Activated T-cell treated with anti-CD3 and anti-CD28 coated beads for 4 hours (primary cell): Measurements from ENCODE around the gene PPP2R2C.

Experiments
- DNase-seq: peaks from one replicate; pipeline ENCODE4 v3.0.0-alpha.2; 2020

The PPP2R2C gene

GRCh38 chr4:6446538-6447451 lies 25.6 kb downstream of the PPP2R2C start:
- DNase-seq: no peak

- no peak for DNase-seq
Measured at GRCh38 chr4:6446130-6446482, 26.3 kb downstream of the PPP2R2C start.

GRCh38 chr4:6445403-6446129 lies 26.8 kb downstream of the PPP2R2C start:
- no peak for DNase-seq

DNA sequence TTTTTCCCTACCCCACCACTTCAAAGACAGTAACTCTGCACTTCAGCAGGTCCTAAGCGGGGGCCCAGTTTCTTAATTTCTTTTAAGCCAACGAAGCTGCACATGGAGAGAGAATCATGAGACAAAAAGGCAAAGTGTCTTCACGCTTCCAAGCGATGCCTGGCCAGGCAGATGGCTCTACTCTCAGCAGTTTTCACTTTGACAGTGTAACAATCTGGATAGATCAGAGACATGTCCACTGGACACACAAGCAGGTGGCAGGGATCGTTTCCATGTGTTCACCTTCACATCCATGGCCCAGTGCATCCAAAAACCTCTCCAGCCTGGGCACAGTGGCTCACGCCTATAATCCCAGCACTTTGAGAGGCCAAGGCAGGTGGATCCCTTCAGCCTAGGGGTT lies 27.8 kb downstream of the PPP2R2C start:
- DNase-seq: no peak

DNA sequence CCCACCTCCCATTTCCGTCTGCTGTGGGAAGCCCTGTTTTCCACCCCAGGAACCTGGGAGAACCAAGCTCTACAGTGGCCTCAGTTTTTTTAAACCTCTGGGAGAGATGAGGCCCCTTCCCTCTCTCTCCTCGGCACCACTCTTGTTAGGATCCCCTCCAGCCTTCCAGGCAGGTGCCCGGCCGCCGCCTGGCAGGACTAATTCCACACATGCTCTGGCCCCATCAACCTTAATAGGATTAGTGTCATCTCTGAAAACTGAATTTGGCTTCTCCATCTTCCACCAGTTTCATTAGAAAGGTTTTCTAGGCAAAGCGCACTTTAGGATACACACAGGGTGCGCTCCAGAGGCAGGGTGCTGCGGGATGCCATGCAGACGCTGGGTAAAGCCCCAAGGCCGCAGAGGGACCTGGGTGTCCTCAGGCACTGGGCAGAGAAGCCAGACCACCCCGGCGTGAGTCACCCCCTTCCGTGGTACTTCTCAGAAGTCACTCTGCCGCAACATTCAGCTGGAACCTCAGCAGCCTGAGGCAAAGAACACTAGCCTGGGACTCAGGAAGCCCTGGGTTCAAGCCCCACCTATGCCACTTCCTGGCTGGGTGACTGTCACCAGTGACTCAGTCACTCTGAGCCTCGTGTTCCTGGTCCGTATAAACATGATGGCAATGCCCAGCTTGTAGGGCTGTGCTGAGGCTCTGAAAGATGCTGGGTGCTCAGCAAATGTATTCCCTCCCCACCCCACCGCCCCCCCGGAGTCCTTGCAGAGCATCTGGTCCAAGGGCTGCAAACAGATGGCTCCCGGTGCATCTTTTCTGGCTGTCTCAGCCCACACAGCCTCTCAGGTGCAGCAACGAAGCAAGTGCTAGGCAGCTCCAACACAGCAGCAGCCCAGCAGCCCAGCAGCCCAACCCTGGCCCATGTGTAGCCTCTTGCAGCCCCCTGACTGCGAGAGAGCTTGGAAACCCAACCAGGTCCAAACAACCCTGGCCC lies 29.1 kb downstream of the PPP2R2C start:
- no peak for DNase-seq

DNA sequence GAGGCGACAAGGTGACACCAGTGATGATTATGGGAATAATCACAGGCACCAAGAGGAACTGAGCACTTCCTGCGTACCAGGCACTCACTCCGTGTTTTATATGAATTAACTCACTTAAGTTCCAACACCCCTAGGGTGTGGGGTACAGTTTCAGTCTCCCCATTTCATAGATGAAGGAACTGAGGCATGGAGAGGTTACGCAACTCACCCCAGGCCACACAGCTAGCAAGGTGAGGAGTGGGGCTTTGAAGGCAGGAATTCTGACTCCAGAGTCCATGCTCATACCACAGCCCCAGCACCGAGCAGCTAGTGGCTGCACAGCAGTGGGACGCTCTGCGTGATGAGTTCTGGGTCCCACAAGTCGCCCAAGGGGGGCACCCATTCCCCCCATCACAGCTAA lies 29.9 kb downstream of the PPP2R2C start:
- DNase-seq: no peak

DNA sequence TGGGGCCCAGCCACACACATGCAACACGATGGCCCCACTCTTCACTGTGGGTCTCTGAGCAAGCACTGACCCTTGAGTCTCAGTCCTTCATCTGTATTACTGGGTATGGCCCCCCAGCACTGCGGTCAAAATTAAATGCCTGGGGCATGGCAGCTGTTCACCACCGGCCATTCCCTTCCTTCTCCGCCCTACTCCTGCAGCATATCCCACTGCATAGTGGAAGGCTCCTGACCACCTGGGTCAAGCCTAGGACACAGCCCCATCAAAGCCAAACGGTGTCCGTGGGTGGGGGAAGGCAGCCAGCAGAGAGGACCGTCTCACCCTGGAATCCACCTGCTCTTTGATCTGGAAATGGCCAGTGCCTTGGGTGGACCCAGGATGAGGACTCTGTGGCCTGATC lies 30.7 kb downstream of the PPP2R2C start:
- no peak for DNase-seq

GRCh38 chr4:6441202-6441582 lies 31.2 kb downstream of the PPP2R2C start:
- DNase-seq: no peak

DNA sequence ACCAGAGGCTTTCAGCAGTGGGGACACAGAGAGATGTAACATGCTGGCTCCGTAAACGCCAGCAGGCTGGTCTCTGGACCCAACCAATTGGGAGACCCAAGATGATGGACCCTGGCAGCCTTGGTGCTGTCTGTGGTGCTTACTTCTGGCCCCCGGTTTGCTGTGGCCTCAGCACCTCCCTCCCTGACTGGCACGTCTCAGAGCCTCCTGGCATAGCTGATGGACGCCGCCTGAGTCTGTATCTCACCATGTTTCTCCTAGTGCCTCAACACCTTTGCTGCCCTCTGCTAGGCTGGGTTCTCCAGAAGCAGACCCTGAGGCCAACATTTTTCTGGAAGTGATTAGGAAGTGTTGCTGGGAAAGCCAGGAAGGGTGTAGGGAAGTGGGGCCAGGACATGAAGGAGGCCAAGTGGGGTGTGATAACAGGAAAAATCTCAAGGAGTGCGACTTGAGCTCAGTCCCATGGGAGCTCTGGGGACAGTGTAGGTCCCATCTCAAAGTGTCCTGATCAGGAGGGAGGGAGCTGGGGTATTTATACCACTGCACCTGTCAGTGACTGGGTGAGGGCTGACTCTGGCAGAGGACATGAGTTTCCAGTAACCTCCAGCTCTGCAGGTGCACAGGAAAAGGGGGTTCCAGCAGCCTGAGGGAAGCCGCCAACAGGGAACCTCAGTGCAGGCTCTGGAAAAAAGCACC lies 31.8 kb downstream of the PPP2R2C start:
- no peak for DNase-seq

- DNase-seq: no peak
Measured at GRCh38 chr4:6439120-6439762, 33.2 kb downstream of the PPP2R2C start.

GRCh38 chr4:6437826-6438238 lies 34.6 kb downstream of the PPP2R2C start:
- DNase-seq: no peak

DNA sequence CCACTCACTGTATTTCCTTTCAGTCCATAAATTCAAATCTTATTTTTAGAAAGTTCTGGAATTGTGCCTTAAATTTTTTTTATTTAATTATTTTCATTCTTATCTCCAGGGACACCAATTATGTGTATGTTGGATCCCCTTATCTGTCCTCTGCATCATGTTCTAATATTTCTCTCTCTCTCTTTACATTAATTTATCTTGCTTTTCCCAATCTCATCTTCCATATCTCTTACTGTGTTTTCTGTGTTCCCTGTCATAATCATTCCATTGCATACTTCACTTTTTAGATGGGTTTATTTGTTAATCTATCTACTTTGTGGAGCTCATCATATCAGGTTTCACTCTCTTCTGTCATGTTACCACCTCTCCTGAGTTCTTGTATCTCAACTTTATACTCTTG lies 37.4 kb downstream of the PPP2R2C start:
- DNase-seq: no peak

- DNase-seq: no peak
Measured at GRCh38 chr4:6430927-6431326, 41.5 kb downstream of the PPP2R2C start.

DNA sequence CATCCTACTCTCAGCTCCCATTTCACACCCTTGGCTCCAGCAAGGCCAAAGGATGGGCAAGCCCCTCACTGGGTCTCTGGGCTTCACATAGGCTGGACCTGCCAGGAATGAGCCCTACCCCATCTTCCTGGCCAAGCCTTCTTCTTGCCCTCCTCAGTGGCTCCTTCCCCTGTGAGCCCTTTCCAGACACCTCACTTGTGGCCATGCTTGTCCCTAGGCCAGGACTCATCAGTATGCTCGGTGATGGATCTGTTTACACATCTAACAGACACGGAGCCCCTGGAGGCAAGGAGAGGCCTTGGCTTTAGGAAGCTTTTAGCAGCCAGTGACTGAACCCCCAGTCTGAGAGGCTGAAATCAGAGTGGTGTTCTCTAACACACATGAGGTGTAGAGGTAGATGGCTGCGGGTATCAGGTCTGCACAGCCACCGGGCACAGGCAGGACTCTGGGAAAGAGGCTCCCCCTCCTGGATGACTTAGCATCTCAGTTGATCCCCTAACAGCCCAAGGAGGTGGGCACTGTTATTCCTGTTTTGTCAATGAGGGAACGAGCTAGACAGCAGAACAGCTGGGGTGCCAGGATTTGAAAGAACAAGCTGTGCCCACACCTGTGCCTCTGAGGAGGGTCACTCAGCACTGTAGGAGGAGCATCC lies 44.8 kb downstream of the PPP2R2C start:
- no peak for DNase-seq

DNA sequence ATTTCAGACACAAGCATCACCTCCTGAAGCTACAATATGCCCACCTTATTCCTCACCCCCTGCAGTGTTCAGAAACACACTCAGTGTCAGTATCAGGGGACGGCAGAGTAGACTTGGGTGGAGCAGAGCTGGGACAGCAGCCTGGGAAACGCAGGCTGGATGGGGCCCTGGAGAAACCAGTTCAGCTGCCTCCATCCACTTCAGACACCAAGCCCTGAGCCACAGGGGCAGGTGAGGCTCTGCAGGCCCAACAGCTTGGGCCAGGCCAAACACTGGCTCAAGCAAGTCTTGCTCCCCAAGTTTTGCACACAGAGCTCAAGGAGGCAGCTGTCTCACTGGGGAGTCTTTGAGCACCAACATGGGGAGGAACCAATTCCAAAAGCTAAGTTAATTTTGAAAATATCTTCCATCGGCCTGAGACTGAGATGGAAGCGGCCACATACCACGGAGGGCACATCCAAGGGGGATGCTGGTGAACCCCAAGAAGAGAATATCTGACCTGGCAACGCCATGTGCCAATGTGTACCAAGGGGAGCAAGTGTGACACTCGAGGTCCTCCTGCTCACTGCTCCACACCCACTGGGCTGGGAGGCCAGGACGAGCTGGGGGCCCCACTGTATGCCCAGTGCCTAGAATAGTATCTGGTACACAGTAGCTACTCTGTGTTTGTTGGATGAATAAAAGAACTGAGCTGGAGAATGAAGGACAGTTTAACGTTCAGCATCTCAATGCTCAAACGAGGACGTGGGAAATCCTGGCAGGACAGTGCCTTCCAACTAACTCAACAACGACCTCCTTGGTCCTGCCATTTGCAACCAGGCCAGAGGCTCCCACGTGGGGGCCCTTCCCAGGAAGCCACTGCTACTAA lies 45.6 kb downstream of the PPP2R2C start:
- no peak for DNase-seq

DNA sequence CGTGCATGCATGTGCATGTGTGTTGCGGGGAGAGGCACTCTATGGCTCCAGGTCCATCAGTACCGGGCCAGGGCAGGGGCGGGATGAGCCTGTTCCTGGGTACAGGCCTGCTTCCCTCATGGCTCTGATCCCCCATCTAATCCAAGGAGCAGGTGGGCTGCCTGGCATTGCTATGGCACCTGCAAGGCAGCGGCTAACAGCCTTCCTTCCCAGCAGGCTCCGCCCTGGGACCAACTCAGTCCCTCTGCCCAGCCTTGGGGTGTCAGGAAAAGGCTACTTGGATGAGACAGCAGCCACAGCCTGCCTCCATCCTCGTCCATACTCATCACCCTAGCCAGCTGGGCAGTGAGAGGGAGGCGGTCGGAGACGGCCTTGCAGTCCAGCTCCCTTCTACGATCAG lies 46.5 kb downstream of the PPP2R2C start:
- no peak for DNase-seq

- DNase-seq: no peak
Measured at GRCh38 chr4:6425336-6425735, 47.1 kb downstream of the PPP2R2C start.

DNA sequence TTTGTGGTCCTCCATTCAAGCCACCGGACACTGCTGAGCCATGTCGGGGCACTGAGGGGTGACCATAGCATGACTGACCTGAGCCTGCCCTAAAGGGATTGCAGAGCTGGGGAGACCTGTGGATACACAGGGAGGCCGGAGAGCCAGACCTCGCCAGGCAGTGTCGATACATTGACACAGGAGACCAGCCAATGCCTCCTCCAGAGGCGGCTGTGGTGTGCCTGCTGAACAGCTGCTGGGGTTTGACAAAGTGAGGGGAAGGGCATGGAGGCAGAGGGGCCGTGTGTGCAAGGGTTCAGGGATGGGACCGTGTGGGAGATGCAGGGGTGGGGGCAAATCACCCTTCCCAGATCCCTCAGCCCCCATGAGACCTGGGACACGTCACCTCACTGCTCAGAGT lies 48.0 kb downstream of the PPP2R2C start:
- no peak for DNase-seq

GRCh38 chr4:6423575-6423974 lies 48.8 kb downstream of the PPP2R2C start:
- no peak for DNase-seq

- no peak for DNase-seq
Measured at GRCh38 chr4:6422866-6423265, 49.5 kb downstream of the PPP2R2C start.
